Measurements from ENCODE around the gene MAD1L1. TPM values are rescaled to one million over a fixed set of nuclear protein-coding genes. Genes with fewer than 3 reads are reported as not detected.

MAD1L1 gene
- total RNA-seq, 1 experiment from 2014 or later: 43.8 TPM

DNA sequence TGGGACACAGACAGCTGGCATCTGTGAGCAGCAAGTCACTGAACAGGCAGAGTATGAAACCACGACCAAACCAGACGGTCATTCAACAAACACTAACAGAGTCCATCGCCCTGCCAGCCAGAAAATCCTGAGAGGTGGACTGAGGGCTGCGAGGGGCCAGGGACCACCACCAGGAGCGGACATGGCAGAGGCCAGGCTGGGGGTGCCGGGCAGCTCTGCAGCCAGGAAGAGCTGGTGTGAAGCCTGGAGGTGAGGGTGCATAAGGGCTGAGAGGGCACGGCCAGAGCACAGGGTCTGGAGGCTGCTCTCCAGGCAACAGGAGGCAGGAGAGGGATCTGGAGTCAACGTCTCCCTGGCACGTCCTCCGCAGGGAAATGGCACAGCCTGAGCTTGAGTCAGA lies 15.5 kb downstream of the MAD1L1 start:
- H3K36me3 Mint-ChIP-seq: peaks cover 75% of the 10 kb centered on the region
- H3K27ac Mint-ChIP-seq: no peak overlapping the region
- CTCF ChIA-PET: interaction anchor here (0.6 to 1.0 kb wide), 2 partner anchors 31 to 131 kb away, joined by 3 to 4 read pairs; no protein-coding TSS in a partner anchor
- no peak for TF ChIP-seq CREB1 (CRISPR knock-in tag; IDR thresholded peaks at IDR 0.05)
- TF ChIP-seq ARID4B (CRISPR knock-in tag; IDR thresholded peaks at IDR 0.05; ENCODE audit: borderline replicate concordance): no peak
- H3K27me3 Mint-ChIP-seq (ENCODE audit: low read depth): no peaks in the 10 kb centered on the region
- no peaks in the 10 kb centered on the region for H3K4me1 Mint-ChIP-seq
- H3K4me3 Mint-ChIP-seq: no peak overlapping the region
- H3K9me3 Mint-ChIP-seq: peaks cover 6% of the 10 kb centered on the region
- no peak for DNase-seq (ENCODE audit: low spot score)
- POLR2A ChIA-PET: interaction anchor here (0.5 kb wide), 1 partner anchor 132 kb away, joined by 6 read pairs; no protein-coding TSS in a partner anchor
- ATAC-seq: no peak

DNA sequence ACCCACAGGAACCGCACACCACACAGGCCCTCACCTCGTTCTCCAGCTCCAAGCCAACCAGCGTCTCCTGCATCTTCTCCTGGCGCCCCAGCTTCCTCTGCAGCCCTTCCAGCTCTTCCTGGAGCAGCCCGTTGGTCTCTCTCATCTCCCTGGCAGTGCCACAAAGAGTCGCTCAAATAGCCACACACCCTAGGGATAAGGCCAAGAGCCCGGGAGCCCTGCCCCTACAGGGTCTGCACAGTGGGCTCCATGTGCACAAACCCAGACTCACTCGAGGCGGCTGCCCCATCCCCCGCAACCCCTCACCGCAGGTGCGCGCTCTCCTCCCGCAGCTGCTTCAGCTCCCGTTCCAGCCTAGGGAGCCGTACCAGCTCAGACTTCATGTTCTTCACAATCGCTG lies 16.9 kb downstream of the MAD1L1 start:
- CTCF ChIA-PET: interaction anchor here (1.0 kb wide), 1 partner anchor 132 kb away, joined by 4 read pairs; no protein-coding TSS in a partner anchor
- H3K4me3 Mint-ChIP-seq: no peak overlapping the region
- TF ChIP-seq, protein P1, sequence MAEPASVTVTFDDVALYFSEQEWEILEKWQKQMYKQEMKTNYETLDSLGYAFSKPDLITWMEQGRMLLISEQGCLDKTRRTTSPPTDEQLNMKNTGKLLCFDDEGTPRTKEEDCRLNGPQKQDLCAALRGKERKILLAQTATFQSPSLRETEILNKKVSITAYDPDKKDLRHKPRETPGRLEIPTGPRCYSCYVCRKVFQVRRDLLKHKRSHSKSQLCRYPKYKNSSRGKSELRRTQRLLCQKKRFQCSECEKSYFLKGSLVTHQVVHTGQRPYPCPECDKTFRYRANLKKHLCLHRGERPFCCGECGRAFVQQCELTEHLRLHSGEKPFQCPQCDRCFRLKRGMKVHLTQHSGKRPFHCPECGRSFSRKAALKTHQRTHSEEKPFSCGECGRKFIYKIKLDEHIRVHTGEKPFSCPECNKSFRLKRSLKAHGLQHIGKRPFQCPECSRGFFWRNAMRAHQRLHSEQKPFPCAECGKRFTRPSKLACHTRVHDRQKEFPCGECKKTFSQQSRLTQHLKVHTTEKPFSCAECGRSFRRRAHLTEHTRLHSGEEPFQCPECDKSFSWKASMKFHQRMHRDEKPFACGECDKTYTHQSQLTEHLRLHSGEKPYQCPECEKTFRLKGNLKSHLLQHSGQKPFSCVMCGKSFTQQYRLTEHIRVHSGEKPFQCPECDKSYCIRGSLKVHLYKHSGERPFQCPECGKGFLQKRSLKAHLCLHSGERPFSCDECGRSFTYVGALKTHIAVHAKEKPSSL (CRISPR knock-in tag; conservative IDR thresholded peaks at IDR 0.05): no peak
- no peak for TF ChIP-seq IRF2 (CRISPR knock-in tag; IDR thresholded peaks at IDR 0.05; ENCODE audit: borderline replicate concordance, low read depth)
- TF ChIP-seq, protein P2, sequence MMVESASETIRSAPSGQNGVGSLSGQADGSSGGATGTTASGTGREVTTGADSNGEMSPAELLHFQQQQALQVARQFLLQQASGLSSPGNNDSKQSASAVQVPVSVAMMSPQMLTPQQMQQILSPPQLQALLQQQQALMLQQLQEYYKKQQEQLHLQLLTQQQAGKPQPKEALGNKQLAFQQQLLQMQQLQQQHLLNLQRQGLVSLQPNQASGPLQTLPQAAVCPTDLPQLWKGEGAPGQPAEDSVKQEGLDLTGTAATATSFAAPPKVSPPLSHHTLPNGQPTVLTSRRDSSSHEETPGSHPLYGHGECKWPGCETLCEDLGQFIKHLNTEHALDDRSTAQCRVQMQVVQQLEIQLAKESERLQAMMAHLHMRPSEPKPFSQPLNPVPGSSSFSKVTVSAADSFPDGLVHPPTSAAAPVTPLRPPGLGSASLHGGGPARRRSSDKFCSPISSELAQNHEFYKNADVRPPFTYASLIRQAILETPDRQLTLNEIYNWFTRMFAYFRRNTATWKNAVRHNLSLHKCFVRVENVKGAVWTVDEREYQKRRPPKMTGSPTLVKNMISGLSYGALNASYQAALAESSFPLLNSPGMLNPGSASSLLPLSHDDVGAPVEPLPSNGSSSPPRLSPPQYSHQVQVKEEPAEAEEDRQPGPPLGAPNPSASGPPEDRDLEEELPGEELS (CRISPR knock-in tag; IDR thresholded peaks at IDR 0.05): no peak
- no peak for TF ChIP-seq NFYB (CRISPR knock-in tag; conservative IDR thresholded peaks at IDR 0.05; ENCODE audit: low read depth)
- TF ChIP-seq, protein P3, sequence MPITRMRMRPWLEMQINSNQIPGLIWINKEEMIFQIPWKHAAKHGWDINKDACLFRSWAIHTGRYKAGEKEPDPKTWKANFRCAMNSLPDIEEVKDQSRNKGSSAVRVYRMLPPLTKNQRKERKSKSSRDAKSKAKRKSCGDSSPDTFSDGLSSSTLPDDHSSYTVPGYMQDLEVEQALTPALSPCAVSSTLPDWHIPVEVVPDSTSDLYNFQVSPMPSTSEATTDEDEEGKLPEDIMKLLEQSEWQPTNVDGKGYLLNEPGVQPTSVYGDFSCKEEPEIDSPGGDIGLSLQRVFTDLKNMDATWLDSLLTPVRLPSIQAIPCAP (CRISPR knock-in tag; IDR thresholded peaks at IDR 0.05): no peak
- no peak for TF ChIP-seq STAT6 (CRISPR knock-in tag; conservative IDR thresholded peaks at IDR 0.05; ENCODE audit: low read depth)
- TF ChIP-seq ZNF416 (CRISPR knock-in tag; IDR thresholded peaks at IDR 0.05): no peak
- no peak for TF ChIP-seq RELA (CRISPR knock-in tag; IDR thresholded peaks at IDR 0.05; ENCODE audit: borderline replicate concordance)
- TF ChIP-seq, protein P4, sequence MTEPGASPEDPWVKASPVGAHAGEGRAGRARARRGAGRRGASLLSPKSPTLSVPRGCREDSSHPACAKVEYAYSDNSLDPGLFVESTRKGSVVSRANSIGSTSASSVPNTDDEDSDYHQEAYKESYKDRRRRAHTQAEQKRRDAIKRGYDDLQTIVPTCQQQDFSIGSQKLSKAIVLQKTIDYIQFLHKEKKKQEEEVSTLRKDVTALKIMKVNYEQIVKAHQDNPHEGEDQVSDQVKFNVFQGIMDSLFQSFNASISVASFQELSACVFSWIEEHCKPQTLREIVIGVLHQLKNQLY (CRISPR knock-in tag; IDR thresholded peaks at IDR 0.05): no peak
- TF ChIP-seq, protein P5, sequence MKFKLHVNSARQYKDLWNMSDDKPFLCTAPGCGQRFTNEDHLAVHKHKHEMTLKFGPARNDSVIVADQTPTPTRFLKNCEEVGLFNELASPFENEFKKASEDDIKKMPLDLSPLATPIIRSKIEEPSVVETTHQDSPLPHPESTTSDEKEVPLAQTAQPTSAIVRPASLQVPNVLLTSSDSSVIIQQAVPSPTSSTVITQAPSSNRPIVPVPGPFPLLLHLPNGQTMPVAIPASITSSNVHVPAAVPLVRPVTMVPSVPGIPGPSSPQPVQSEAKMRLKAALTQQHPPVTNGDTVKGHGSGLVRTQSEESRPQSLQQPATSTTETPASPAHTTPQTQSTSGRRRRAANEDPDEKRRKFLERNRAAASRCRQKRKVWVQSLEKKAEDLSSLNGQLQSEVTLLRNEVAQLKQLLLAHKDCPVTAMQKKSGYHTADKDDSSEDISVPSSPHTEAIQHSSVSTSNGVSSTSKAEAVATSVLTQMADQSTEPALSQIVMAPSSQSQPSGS (CRISPR knock-in tag; IDR thresholded peaks at IDR 0.05; ENCODE audit: borderline replicate concordance, low read depth): no peak
- no peak for TF ChIP-seq ARID4B (CRISPR knock-in tag; IDR thresholded peaks at IDR 0.05; ENCODE audit: borderline replicate concordance)
- no peak for TF ChIP-seq CREB1 (CRISPR knock-in tag; IDR thresholded peaks at IDR 0.05)
- no peak for TF ChIP-seq MXD4 (CRISPR knock-in tag; IDR thresholded peaks at IDR 0.05; ENCODE audit: borderline replicate concordance)

More for the DNA sequence above, 16.9 kb downstream of the MAD1L1 start:
- no peak for DNase-seq (ENCODE audit: low spot score)
- ATAC-seq: no peak
- POLR2A ChIA-PET: no interaction called here
- no peak overlapping the region for H3K27ac Mint-ChIP-seq
- H3K4me1 Mint-ChIP-seq: no peaks in the 10 kb centered on the region
- H3K9me3 Mint-ChIP-seq: peaks cover 6% of the 10 kb centered on the region
- H3K27me3 Mint-ChIP-seq (ENCODE audit: low read depth): no peaks in the 10 kb centered on the region
- H3K36me3 Mint-ChIP-seq: peaks cover 79% of the 10 kb centered on the region
